Panc1 (cell line): ENCODE data around the gene PCNX2. TPM values are rescaled to one million over a fixed set of nuclear protein-coding genes. Genes with fewer than 3 reads are reported as not detected.
A peak's percentile ranks its signal among the peaks of the same experiment; 100 is the strongest.

Source experiments
- ATAC-seq: fragments of 200-7000 bp; cut with Tn5 transposase; 2 replicates; pipeline ENCODE4 v1.9.1; 2020; ENCODE audit warnings: mild to moderate bottlenecking, moderate library complexity
- BruUV-seq: library from RNA; stranded (reverse); fragments of 400-500 nt; replicated peaks from 2 replicates; lab custom pipeline; 2021; lab: Mats Ljungman, UMichigan
- CTCF ChIA-PET: fragments of 300-600 bp; sonication (Branson Sonifier 250); formaldehyde crosslinking; loops from one replicate; lab custom pipeline; 2022; ENCODE audit warnings: antibody characterized with exemption; lab: Charles Lee
- POLR2A ChIA-PET: fragments of 300-600 bp; sonication (Branson Sonifier 250); formaldehyde crosslinking; loops from one replicate; lab custom pipeline; 2022; ENCODE audit warnings: antibody characterized with exemption; lab: Charles Lee
- DNase-seq: peaks from one replicate; pipeline ENCODE4 v3.0.0-alpha.2; 2010; ENCODE audit warnings: low read depth, low spot score
- H3K27ac ChIP-seq: 2 replicates; pipeline ENCODE4 v1.5.1; 2011; ENCODE audit warnings: mild to moderate bottlenecking, low read length, inconsistent platforms
- H3K27me3 ChIP-seq: fragments of 200-500 bp; sonication (Bioruptor generic); 2 replicates; pipeline ENCODE4 v1.6.0; 2014; ENCODE audit warnings: low read length, inconsistent platforms; ENCODE audit not compliant: control insufficient read depth, insufficient read depth
- H3K36me3 ChIP-seq: fragments of 200-500 bp; sonication (Bioruptor generic); 2 replicates; pipeline ENCODE4 v1.5.1; 2014; ENCODE audit warnings: inconsistent platforms, mild to moderate bottlenecking, low read length, moderate library complexity; ENCODE audit not compliant: control insufficient read depth, insufficient read depth
- H3K4me1 ChIP-seq: 2 replicates; pipeline ENCODE4 v1.5.1; 2011; ENCODE audit warnings: inconsistent platforms, mild to moderate bottlenecking, low read length, moderate library complexity; ENCODE audit not compliant: control insufficient read depth, insufficient read depth
- H3K4me3 ChIP-seq, 2 experiments: 2 replicates each; pipeline ENCODE4 v1.5.1; 2011 to 2012; ENCODE audit warnings: low read depth in 2 of 2, low read length in 2 of 2, mild to moderate bottlenecking in 2 of 2, inconsistent platforms in 1 of 2, moderate library complexity in 1 of 2
- H3K9me3 ChIP-seq: fragments of 200-500 bp; sonication (Bioruptor generic); 2 replicates; pipeline ENCODE4 v1.5.1; 2014; ENCODE audit warnings: low read depth, mild to moderate bottlenecking, inconsistent platforms, low read length, moderate library complexity; ENCODE audit not compliant: control insufficient read depth, insufficient read depth
- CTCF ChIP-seq: fragments of 450-650 bp; IDR thresholded peaks from 2 replicates; pipeline ENCODE4 v1.5.1; 2017; ENCODE audit warnings: mild to moderate bottlenecking
- POLR2AphosphoS5 ChIP-seq: IDR thresholded peaks from 2 replicates; pipeline ENCODE4 v1.6.1; 2012; ENCODE audit warnings: mild to moderate bottlenecking, low read depth, low read length, moderate library complexity
- REST ChIP-seq, 2 experiments: IDR thresholded peaks; 2 replicates each; pipeline ENCODE4 v1.6.1; 2011 to 2012; ENCODE audit warnings: low read depth in 2 of 2, control low read depth in 1 of 2, low read length in 1 of 2, mild to moderate bottlenecking in 1 of 2, moderate library complexity in 1 of 2; ENCODE audit not compliant: insufficient read depth in 1 of 2
- SIN3A ChIP-seq: IDR thresholded peaks from 2 replicates; pipeline ENCODE4 v1.6.1; 2012; ENCODE audit warnings: low read depth, mild to moderate bottlenecking, low read length, moderate library complexity, borderline replicate concordance; ENCODE audit not compliant: insufficient read depth
- TCF7L2 ChIP-seq: IDR thresholded peaks from 2 replicates; pipeline ENCODE4 v1.6.1; 2011; ENCODE audit warnings: mild to moderate bottlenecking, low read depth, low read length, inconsistent platforms
- in situ Hi-C: cut with HindIII; loops from 2 replicates; pipeline ENCODE4 v1.10.0; 2016; ENCODE audit warnings: low sequenced_read_pairs, low pct_unique_long_range_greater_than_20kb
- intact Hi-C: fragments of 100-400 bp; cut with micrococcal nuclease; formaldehyde crosslinking; loops from one replicate; pipeline ENCODE4 v1.10.0; 2022; ENCODE audit not compliant: unreplicated experiment
- total RNA-seq: library from RNA; stranded (reverse); gene quantifications from one replicate; pipeline ENCODE4 v1.2.1, GENCODE V29; 2021; ENCODE audit not compliant: unreplicated experiment

Gene PCNX2
- total RNA-seq, 1 experiment from 2014 or later = 2.6 TPM

DNA sequence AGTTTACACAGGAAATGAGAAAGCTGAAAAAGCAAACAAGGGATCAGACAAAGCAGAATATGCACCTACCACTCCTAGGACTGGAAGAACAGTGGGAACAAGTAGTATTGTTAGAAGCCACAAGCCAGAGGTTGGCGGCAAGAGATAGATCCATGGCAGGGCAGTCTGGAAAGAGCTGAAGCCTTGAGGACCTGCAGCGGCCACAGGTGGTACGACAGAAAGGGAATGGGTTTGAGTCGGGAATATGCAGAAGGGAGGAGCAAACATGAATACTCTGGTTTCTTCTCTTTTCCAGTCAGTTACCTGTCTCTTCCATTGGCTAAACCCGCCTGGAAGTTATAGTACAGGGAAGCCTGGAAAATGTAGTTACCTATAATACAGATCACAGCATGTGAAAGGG is 3.9 kb upstream of the PCNX2 start:
- ChIA-PET CTCF (no interaction called here), POLR2A (no interaction called here)
- BruUV-seq = no TSS peak
- Histone ChIP-seq H3K9me3 (no peaks in the 10 kb centered on the region), H3K4me3 (no peak overlapping the region), H3K27ac (no peak overlapping the region), H3K36me3 (no peaks in the 10 kb centered on the region), H3K27me3 (peaks cover 10% of the 10 kb centered on the region), H3K4me1 (no peaks in the 10 kb centered on the region)
- intact Hi-C loops (no loop called here), in situ Hi-C loops (no loop called here)
- DNase-seq (no peak), ATAC-seq (no peak)
- TF ChIP-seq TCF7L2 = no peak

DNA sequence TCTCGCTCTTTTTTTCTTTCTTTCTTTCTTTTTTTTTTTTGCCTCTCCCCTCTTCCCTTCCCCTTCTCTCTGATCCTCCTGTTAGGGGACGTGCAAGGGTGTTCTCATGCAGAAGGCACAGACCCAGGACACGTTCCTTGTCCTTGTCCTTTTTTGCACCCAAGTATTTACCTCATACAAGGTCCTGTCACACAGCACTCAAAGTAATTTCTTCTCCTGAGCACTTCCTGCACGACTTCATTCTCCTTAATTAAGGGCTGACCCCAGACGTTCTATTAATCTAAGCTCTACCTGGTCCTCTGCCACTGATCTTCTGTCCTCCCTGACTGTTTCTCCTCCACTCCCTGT is 424 bp upstream of the PCNX2 start:
- H3K4me1 ChIP-seq = no peaks in the 10 kb centered on the region
- H3K27me3 ChIP-seq = peaks cover 7% of the 10 kb centered on the region; the same call in 1 of the 2 replicates
- H3K36me3 ChIP-seq = no peaks in the 10 kb centered on the region
- POLR2A ChIA-PET = no interaction called here
- intact Hi-C loops = no loop called here
- ATAC-seq = no peak
- no peaks in the 10 kb centered on the region for H3K9me3 ChIP-seq
- BruUV-seq = no TSS peak
- peak overlapping the region; percentile 49 to 66 for H3K4me3 ChIP-seq
- in situ Hi-C loops = no loop called here
- DNase-seq = no peak
- H3K27ac ChIP-seq = no peak overlapping the region
- CTCF ChIA-PET = no interaction called here
- TF ChIP-seq SIN3A = no peak
- no peak for TF ChIP-seq TCF7L2
- TF ChIP-seq POLR2AphosphoS5 = no peak
- TF ChIP-seq REST (IDR thresholded peaks at IDR 0.05; ENCODE audit: insufficient read depth in 1 of 2, low read depth in 2 of 2, low read length in 1 of 2) = no peak
- no peak for TF ChIP-seq CTCF

DNA sequence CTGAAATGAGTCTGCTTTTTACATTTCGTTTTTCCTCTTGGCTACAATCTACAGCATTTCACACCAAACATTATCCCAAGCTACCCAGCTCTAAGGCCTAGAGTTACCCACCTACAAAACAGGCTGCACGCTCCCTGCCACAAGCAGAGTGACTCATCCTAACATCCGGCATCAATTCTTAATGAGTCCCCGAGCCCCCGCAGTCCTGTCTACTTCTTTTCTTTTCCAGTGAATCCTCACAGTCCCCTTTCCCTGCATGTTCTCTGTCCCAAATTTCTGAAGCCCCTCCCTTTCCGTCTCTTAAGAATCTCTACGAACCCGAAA is 650 bp downstream of the PCNX2 start:
- H3K27me3 ChIP-seq = peaks cover 7% of the 10 kb centered on the region; the same call in 1 of the 2 replicates
- intact Hi-C loops = no loop called here
- CTCF ChIA-PET = no interaction called here
- no peaks in the 10 kb centered on the region for H3K9me3 ChIP-seq
- peak overlapping the region; percentile 49 to 66 for H3K4me3 ChIP-seq
- no peak for DNase-seq
- ATAC-seq = peak; percentile 67
- BruUV-seq = no TSS peak
- H3K27ac ChIP-seq = no peak overlapping the region
- no peaks in the 10 kb centered on the region for H3K4me1 ChIP-seq
- TF ChIP-seq REST (IDR thresholded peaks at IDR 0.05; ENCODE audit: insufficient read depth in 1 of 2, low read depth in 2 of 2, low read length in 1 of 2) (no peak), SIN3A (no peak), POLR2AphosphoS5 (no peak), CTCF (no peak), TCF7L2 (no peak)
- no peaks in the 10 kb centered on the region for H3K36me3 ChIP-seq
- in situ Hi-C loops = no loop called here
- POLR2A ChIA-PET = no interaction called here
